ENCODE results near the gene MEI1.
"Not testable (repeated sequence)": the region's sequence is repeated elsewhere in the genome, so short reads cannot be mapped to it uniquely, and the experiment has no call there.

The MEI1 gene

GRCh38 chr22:41657709-41658108, 41.6 kb upstream of the MEI1 start:
- DNase-seq (ENCODE audit: low read depth) = no peak
- TF ChIP-seq, protein P1, sequence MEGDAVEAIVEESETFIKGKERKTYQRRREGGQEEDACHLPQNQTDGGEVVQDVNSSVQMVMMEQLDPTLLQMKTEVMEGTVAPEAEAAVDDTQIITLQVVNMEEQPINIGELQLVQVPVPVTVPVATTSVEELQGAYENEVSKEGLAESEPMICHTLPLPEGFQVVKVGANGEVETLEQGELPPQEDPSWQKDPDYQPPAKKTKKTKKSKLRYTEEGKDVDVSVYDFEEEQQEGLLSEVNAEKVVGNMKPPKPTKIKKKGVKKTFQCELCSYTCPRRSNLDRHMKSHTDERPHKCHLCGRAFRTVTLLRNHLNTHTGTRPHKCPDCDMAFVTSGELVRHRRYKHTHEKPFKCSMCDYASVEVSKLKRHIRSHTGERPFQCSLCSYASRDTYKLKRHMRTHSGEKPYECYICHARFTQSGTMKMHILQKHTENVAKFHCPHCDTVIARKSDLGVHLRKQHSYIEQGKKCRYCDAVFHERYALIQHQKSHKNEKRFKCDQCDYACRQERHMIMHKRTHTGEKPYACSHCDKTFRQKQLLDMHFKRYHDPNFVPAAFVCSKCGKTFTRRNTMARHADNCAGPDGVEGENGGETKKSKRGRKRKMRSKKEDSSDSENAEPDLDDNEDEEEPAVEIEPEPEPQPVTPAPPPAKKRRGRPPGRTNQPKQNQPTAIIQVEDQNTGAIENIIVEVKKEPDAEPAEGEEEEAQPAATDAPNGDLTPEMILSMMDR (conservative IDR thresholded peaks at IDR 0.05; ENCODE audit: control insufficient read depth, insufficient read depth, low read depth, low read length) = no peak
- H3K4me3 ChIP-seq (ENCODE audit: control insufficient read depth, low read depth, low read length) = no peak overlapping the region

- no peak overlapping the region for H3K4me3 ChIP-seq (ENCODE audit: control insufficient read depth, low read depth, low read length)
- no peak for DNase-seq (ENCODE audit: low read depth)
- TF ChIP-seq, protein P1 (conservative IDR thresholded peaks at IDR 0.05; ENCODE audit: control insufficient read depth, insufficient read depth, low read depth, low read length) = no peak
These were observed 40.4 kb upstream of the MEI1 start for GRCh38 chr22:41658869-41659268.

GRCh38 chr22:41659941-41660340, 39.4 kb upstream of the MEI1 start:
- TF ChIP-seq, protein P1 (conservative IDR thresholded peaks at IDR 0.05; ENCODE audit: control insufficient read depth, insufficient read depth, low read depth, low read length) = no peak
- no peak for DNase-seq (ENCODE audit: low read depth)
- no peak overlapping the region for H3K4me3 ChIP-seq (ENCODE audit: control insufficient read depth, low read depth, low read length)

- DNase-seq (ENCODE audit: low read depth) = no peak
- TF ChIP-seq, protein P1 (conservative IDR thresholded peaks at IDR 0.05; ENCODE audit: control insufficient read depth, insufficient read depth, low read depth, low read length) = no peak
These were observed 38.9 kb upstream of the MEI1 start for GRCh38 chr22:41660416-41660815.

GRCh38 chr22:41661088-41661487, 38.2 kb upstream of the MEI1 start:
- DNase-seq (ENCODE audit: low read depth) = no peak
- H3K4me3 ChIP-seq (ENCODE audit: control insufficient read depth, low read depth, low read length) = no peak overlapping the region
- TF ChIP-seq, protein P1 (conservative IDR thresholded peaks at IDR 0.05; ENCODE audit: control insufficient read depth, insufficient read depth, low read depth, low read length) = no peak

More at GRCh38 chr22:41660416-41660815, 38.9 kb upstream of the MEI1 start:
- no peak overlapping the region for H3K4me3 ChIP-seq (ENCODE audit: control insufficient read depth, low read depth, low read length)

DNA sequence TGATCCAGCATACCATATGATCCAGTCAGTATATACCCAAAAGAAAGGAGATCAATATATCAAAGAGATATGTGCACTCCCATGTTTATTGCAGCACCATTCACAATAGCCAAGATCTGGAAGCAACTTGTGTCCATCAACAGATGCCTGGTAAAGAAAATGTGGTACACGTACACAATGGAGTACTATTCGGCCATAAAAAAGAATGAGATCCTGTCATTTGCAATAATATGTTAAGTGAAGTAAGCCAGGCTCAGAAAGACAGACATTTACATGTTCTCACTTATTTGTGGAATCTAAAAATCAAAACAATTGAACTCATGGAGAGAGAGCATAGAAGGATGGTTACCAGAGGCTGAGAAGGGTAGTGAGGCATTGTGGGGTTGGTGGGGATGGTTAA, 37.6 kb upstream of the MEI1 start:
- no peak for DNase-seq (ENCODE audit: low read depth)
- no peak overlapping the region for H3K4me3 ChIP-seq (ENCODE audit: control insufficient read depth, low read depth, low read length)
- TF ChIP-seq, protein P1 (conservative IDR thresholded peaks at IDR 0.05; ENCODE audit: control insufficient read depth, insufficient read depth, low read depth, low read length) = no peak

GRCh38 chr22:41663594-41663993, 35.7 kb upstream of the MEI1 start:
- H3K4me3 ChIP-seq (ENCODE audit: control insufficient read depth, low read depth, low read length); DNase-seq (ENCODE audit: low read depth): not testable (repeated sequence)
